ENCODE data around the gene ANAPC1.
A peak's percentile ranks its signal among the peaks of the same experiment; 100 is the strongest.
"Not testable (repeated sequence)": the region's sequence is repeated elsewhere in the genome, so short reads cannot be mapped to it uniquely, and the experiment has no call there.

The ANAPC1 gene

GRCh38 chr2:111729812-111730458, 154.1 kb downstream of the ANAPC1 start:
- not testable (repeated sequence) for DNase-seq

DNA sequence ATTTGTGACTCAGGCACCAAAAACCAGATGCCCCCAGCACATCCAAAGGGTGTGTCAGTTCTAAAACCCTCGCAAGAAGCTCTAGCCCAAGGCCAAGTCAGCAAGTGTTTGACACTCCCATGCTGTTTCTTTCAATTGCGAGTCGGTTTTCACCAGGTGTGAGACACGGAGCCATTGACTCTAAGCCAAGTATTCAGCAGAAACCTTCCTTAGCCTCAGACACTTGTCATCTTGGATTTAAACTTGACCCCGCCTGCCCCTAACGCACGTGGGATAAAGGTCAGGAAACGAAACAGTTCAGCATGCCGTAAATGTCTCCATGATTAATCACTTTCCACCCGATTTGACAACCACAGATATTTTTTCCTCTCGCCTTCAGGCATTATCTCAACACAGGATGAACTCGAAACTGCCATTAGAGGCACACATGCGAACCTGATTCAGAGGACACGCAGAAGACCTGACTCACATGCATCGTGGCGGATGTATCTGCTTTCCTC, 156.3 kb downstream of the ANAPC1 start:
- DNase-seq: peak; percentile 64 to 70

GRCh38 chr2:111725742-111726141, 158.3 kb downstream of the ANAPC1 start:
- DNase-seq: not testable (repeated sequence)

DNA sequence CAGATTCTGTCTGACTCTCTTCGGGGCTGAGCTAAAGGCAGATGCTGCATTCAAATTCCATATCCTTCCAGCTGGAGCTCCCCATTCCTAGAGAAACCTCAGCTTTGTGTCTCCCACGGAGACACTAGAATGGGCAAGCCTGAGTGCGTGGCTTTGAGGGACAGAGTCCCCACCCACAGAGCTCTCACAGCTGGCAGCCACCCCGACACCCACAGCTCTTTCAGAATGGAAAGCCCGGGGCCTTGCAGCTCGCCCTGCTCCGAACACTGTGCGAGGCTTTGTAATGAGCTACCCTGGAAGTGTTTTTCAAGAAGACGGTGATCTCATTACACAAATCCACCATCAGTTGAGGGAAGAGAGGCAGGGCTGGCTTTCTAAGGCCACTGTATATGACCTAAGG, 164.4 kb downstream of the ANAPC1 start:
- DNase-seq: not testable (repeated sequence)

Measured in activated T-cell treated with anti-CD3 and anti-CD28 coated beads, Interleukin-2, amount 50 U/mL, for 48 hours (primary cell).